HEK293 (cell line): ENCODE data around the gene C2orf49.

Experiments
- CTCF ChIA-PET: fragments of 350-600 bp; formaldehyde crosslinking; extraction: SDS; loops from one replicate; lab custom pipeline; 2021; ENCODE audit warnings: antibody characterized with exemption; lab: Yijun Ruan, JAX
- POLR2A ChIA-PET: fragments of 300-600 bp; formaldehyde crosslinking; extraction: SDS; loops from one replicate; lab custom pipeline; 2020; ENCODE audit warnings: antibody characterized with exemption, inconsistent platforms; lab: Yijun Ruan, JAX
- H3K27ac ChIP-seq: fragments of 200-500 bp; sonication (Bioruptor generic); 2 replicates; pipeline ENCODE4 v1.5.1; 2014; ENCODE audit warnings: low read depth, low read length, control low read depth, inconsistent platforms; ENCODE audit errors: extremely low read depth
- H3K36me3 ChIP-seq, 2 experiments: fragments of 200-500 bp in 1 of 2; sonication (Bioruptor generic) in 1 of 2; 1 replicate in 1 of 2; 2 replicates in 1 of 2; pipeline ENCODE4 v1.5.1; 2014 to 2017; ENCODE audit warnings: inconsistent platforms in 2 of 2, low read length in 2 of 2; ENCODE audit not compliant: control insufficient read depth in 2 of 2, insufficient read depth in 1 of 2
- H3K4me1 ChIP-seq: fragments of 200-500 bp; sonication (Bioruptor generic); 2 replicates; pipeline ENCODE4 v1.5.1; 2014; ENCODE audit warnings: mild to moderate bottlenecking, low read length, inconsistent platforms; ENCODE audit not compliant: control insufficient read depth, insufficient read depth
- H3K4me3 ChIP-seq: 2 replicates; pipeline ENCODE4 v1.5.1; 2011; ENCODE audit warnings: low read depth, mild to moderate bottlenecking, control low read depth, low read length, moderate library complexity
- H3K9me3 ChIP-seq: fragments of 200-500 bp; sonication (Bioruptor generic); 2 replicates; pipeline ENCODE4 v1.5.1; 2014; ENCODE audit warnings: low read depth, low read length, inconsistent platforms; ENCODE audit not compliant: control insufficient read depth, insufficient read depth
- GLI2 ChIP-seq: fragments of 450-650 bp; formaldehyde crosslinking; IDR thresholded peaks from 2 replicates; pipeline ENCODE4; 2017; ENCODE audit warnings: missing biosample characterization, missing genetic modification characterization, low read depth, borderline replicate concordance
- GLIS1 ChIP-seq: fragments of 450-650 bp; formaldehyde crosslinking; IDR thresholded peaks from 2 replicates; pipeline ENCODE4 v1.5.1; 2016; ENCODE audit warnings: missing biosample characterization, missing genetic modification characterization
- KLF1 ChIP-seq: fragments of 450-650 bp; formaldehyde crosslinking; IDR thresholded peaks from 2 replicates; pipeline ENCODE4 v1.5.1; 2016; ENCODE audit warnings: missing biosample characterization, missing genetic modification characterization
- KLF10 ChIP-seq: fragments of 450-650 bp; IDR thresholded peaks from 2 replicates; pipeline ENCODE4 v1.5.1; 2018; ENCODE audit warnings: missing biosample characterization, mild to moderate bottlenecking, missing genetic modification characterization
- KLF8 ChIP-seq: fragments of 450-650 bp; formaldehyde crosslinking; IDR thresholded peaks from 2 replicates; pipeline ENCODE4 v1.5.1; 2016; ENCODE audit warnings: missing biosample characterization, missing genetic modification characterization
- MZF1 ChIP-seq: fragments of 450-650 bp; formaldehyde crosslinking; IDR thresholded peaks from 2 replicates; pipeline ENCODE4 v1.5.1; 2017; ENCODE audit warnings: missing biosample characterization, missing genetic modification characterization, borderline replicate concordance
- PRDM1 ChIP-seq: fragments of 450-650 bp; formaldehyde crosslinking; IDR thresholded peaks from 2 replicates; pipeline ENCODE4; 2016; ENCODE audit warnings: missing biosample characterization, missing genetic modification characterization
- RBAK ChIP-seq: fragments of 450-650 bp; formaldehyde crosslinking; IDR thresholded peaks from 2 replicates; pipeline ENCODE4 v1.5.1; 2016; ENCODE audit warnings: missing biosample characterization, missing genetic modification characterization
- WT1 ChIP-seq: fragments of 450-650 bp; formaldehyde crosslinking; IDR thresholded peaks from 2 replicates; pipeline ENCODE4 v1.5.1; 2016; ENCODE audit warnings: missing biosample characterization, missing genetic modification characterization
- ZBTB17 ChIP-seq: fragments of 450-650 bp; formaldehyde crosslinking; IDR thresholded peaks from 2 replicates; pipeline ENCODE4 v1.5.1; 2016; ENCODE audit warnings: missing biosample characterization, missing genetic modification characterization
- ZNF223 ChIP-seq: fragments of 450-650 bp; formaldehyde crosslinking; IDR thresholded peaks from 2 replicates; pipeline ENCODE4 v1.5.1; 2016; ENCODE audit warnings: missing biosample characterization, missing genetic modification characterization
- ZNF248 ChIP-seq: fragments of 450-650 bp; formaldehyde crosslinking; IDR thresholded peaks from 2 replicates; pipeline ENCODE4 v1.5.1; 2017; ENCODE audit warnings: missing biosample characterization, missing genetic modification characterization
- ZNF354C ChIP-seq: fragments of 450-650 bp; formaldehyde crosslinking; IDR thresholded peaks from 2 replicates; pipeline ENCODE4 v1.5.1; 2016; ENCODE audit warnings: missing biosample characterization, missing genetic modification characterization, low read depth, borderline replicate concordance
- ZNF391 ChIP-seq: fragments of 450-650 bp; formaldehyde crosslinking; IDR thresholded peaks from 2 replicates; pipeline ENCODE4 v1.5.1; 2016; ENCODE audit warnings: low read depth, missing biosample characterization, missing genetic modification characterization, borderline replicate concordance
- ZNF654 ChIP-seq: fragments of 450-650 bp; formaldehyde crosslinking; IDR thresholded peaks from 2 replicates; pipeline ENCODE4 v1.5.1; 2016; ENCODE audit warnings: low read depth, missing biosample characterization, missing genetic modification characterization
- ZNF677 ChIP-seq: fragments of 450-650 bp; IDR thresholded peaks from 2 replicates; pipeline ENCODE4 v1.5.0; 2018; ENCODE audit warnings: missing biosample characterization, mild to moderate bottlenecking, missing genetic modification characterization, moderate library complexity
- ZNF747 ChIP-seq: fragments of 450-650 bp; formaldehyde crosslinking; IDR thresholded peaks from 2 replicates; pipeline ENCODE4 v1.5.1; 2016; ENCODE audit warnings: missing biosample characterization, missing genetic modification characterization
- ZNF843 ChIP-seq: fragments of 450-650 bp; formaldehyde crosslinking; IDR thresholded peaks from 2 replicates; pipeline ENCODE4 v1.5.1; 2016; ENCODE audit warnings: missing biosample characterization, missing genetic modification characterization
- ZSCAN16 ChIP-seq: fragments of 450-650 bp; formaldehyde crosslinking; IDR thresholded peaks from 2 replicates; pipeline ENCODE4 v1.5.1; 2016; ENCODE audit warnings: missing biosample characterization, missing genetic modification characterization
- TF ChIP-seq, protein P1 (sequence below): fragments of 450-650 bp; formaldehyde crosslinking; IDR thresholded peaks from 2 replicates; pipeline ENCODE4 v1.5.1; 2017; ENCODE audit warnings: missing biosample characterization, missing genetic modification characterization
- TF ChIP-seq, protein P2 (sequence below): fragments of 450-650 bp; formaldehyde crosslinking; IDR thresholded peaks from 2 replicates; pipeline ENCODE4 v1.5.1; 2016; ENCODE audit warnings: missing biosample characterization, missing genetic modification characterization, borderline replicate concordance
- TF ChIP-seq, protein P3 (sequence below): fragments of 450-650 bp; formaldehyde crosslinking; IDR thresholded peaks from 2 replicates; pipeline ENCODE4 v1.5.1; 2016; ENCODE audit warnings: missing biosample characterization, missing genetic modification characterization
- TF ChIP-seq, protein P4 (sequence below): fragments of 450-650 bp; IDR thresholded peaks from 2 replicates; pipeline ENCODE4 v1.5.1; 2018; ENCODE audit warnings: missing biosample characterization, missing genetic modification characterization
- TF ChIP-seq, protein P5 (sequence below): fragments of 450-650 bp; formaldehyde crosslinking; IDR thresholded peaks from 2 replicates; pipeline ENCODE4 v1.5.1; 2017; ENCODE audit warnings: missing biosample characterization, missing genetic modification characterization

The C2orf49 gene

GRCh38 chr2:105375001-105375561, 37.7 kb downstream of the C2orf49 start:
- Histone ChIP-seq H3K36me3 (peaks cover 8 to 70% of the 10 kb centered on the region in 2 experiments), H3K27ac (no peak overlapping the region), H3K4me3 (no peak overlapping the region), H3K4me1 (no peaks in the 10 kb centered on the region), H3K9me3 (no peaks in the 10 kb centered on the region)
- CTCF ChIA-PET = interaction anchor here (0.6 to 1.8 kb wide), 3 partner anchors 29 to 146 kb away, joined by 3 to 7 read pairs (median 3); no protein-coding TSS in a partner anchor
- POLR2A ChIA-PET = no interaction called here
- TF ChIP-seq KLF10 (no peak), KLF1 (tag by site-specific recombination) (no peak), WT1 (tag by site-specific recombination) (no peak), ZBTB17 (tag by site-specific recombination) (no peak), ZNF654 (tag by site-specific recombination) (no peak), MZF1 (tag by site-specific recombination) (no peak), ZNF354C (no peak), ZSCAN16 (tag by site-specific recombination) (no peak), GLIS1 (no peak), ZNF223 (tag by site-specific recombination) (no peak), RBAK (no peak), ZNF677 (no peak), ZNF391 (no peak)
- TF ChIP-seq, protein P1, sequence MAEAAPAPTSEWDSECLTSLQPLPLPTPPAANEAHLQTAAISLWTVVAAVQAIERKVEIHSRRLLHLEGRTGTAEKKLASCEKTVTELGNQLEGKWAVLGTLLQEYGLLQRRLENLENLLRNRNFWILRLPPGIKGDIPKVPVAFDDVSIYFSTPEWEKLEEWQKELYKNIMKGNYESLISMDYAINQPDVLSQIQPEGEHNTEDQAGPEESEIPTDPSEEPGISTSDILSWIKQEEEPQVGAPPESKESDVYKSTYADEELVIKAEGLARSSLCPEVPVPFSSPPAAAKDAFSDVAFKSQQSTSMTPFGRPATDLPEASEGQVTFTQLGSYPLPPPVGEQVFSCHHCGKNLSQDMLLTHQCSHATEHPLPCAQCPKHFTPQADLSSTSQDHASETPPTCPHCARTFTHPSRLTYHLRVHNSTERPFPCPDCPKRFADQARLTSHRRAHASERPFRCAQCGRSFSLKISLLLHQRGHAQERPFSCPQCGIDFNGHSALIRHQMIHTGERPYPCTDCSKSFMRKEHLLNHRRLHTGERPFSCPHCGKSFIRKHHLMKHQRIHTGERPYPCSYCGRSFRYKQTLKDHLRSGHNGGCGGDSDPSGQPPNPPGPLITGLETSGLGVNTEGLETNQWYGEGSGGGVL (tag by site-specific recombination) = no peak
- TF ChIP-seq, protein P2, sequence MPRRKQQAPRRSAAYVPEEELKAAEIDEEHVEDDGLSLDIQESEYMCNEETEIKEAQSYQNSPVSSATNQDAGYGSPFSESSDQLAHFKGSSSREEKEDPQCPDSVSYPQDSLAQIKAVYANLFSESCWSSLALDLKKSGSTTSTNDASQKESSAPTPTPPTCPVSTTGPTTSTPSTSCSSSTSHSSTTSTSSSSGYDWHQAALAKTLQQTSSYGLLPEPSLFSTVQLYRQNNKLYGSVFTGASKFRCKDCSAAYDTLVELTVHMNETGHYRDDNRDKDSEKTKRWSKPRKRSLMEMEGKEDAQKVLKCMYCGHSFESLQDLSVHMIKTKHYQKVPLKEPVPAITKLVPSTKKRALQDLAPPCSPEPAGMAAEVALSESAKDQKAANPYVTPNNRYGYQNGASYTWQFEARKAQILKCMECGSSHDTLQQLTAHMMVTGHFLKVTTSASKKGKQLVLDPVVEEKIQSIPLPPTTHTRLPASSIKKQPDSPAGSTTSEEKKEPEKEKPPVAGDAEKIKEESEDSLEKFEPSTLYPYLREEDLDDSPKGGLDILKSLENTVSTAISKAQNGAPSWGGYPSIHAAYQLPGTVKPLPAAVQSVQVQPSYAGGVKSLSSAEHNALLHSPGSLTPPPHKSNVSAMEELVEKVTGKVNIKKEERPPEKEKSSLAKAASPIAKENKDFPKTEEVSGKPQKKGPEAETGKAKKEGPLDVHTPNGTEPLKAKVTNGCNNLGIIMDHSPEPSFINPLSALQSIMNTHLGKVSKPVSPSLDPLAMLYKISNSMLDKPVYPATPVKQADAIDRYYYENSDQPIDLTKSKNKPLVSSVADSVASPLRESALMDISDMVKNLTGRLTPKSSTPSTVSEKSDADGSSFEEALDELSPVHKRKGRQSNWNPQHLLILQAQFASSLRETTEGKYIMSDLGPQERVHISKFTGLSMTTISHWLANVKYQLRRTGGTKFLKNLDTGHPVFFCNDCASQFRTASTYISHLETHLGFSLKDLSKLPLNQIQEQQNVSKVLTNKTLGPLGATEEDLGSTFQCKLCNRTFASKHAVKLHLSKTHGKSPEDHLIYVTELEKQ (tag by site-specific recombination) = no peak
- TF ChIP-seq, protein P3, sequence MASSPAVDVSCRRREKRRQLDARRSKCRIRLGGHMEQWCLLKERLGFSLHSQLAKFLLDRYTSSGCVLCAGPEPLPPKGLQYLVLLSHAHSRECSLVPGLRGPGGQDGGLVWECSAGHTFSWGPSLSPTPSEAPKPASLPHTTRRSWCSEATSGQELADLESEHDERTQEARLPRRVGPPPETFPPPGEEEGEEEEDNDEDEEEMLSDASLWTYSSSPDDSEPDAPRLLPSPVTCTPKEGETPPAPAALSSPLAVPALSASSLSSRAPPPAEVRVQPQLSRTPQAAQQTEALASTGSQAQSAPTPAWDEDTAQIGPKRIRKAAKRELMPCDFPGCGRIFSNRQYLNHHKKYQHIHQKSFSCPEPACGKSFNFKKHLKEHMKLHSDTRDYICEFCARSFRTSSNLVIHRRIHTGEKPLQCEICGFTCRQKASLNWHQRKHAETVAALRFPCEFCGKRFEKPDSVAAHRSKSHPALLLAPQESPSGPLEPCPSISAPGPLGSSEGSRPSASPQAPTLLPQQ (tag by site-specific recombination) = no peak

DNA sequence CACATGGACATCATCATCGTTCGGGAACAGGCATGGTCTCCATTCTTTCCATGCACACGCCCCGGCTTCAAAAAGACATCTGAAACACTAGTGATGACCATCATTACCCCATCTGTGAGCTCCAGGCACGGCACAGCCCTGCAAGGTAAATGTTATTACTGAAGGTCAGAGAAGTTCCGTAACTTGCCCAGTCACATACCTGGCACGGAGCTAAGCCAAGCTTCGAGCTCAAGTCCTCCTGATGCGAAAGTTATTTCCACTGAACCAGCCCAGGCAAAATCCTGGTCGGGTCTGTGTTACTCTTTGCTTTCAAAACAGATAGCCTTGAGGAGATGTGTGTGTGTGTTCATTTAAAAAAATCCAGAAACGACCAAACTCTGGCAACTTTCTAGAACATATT, 38.7 kb downstream of the C2orf49 start:
- Histone ChIP-seq H3K36me3 (peaks cover 8 to 65% of the 10 kb centered on the region in 2 experiments), H3K4me3 (no peak overlapping the region), H3K9me3 (no peaks in the 10 kb centered on the region), H3K27ac (no peak overlapping the region), H3K4me1 (no peaks in the 10 kb centered on the region)
- ChIA-PET POLR2A (no interaction called here), CTCF (interaction anchor here (1.0 to 1.1 kb wide), 2 partner anchors 14 to 28 kb away, joined by 3 to 4 read pairs; no protein-coding TSS in a partner anchor)
- TF ChIP-seq ZNF248 (tag by site-specific recombination) (no peak), KLF8 (tag by site-specific recombination) (no peak), ZNF354C (no peak), PRDM1 (tag by site-specific recombination) (no peak), ZNF747 (tag by site-specific recombination) (no peak), ZNF843 (tag by site-specific recombination) (no peak), GLI2 (tag by site-specific recombination) (no peak)
- TF ChIP-seq, protein P1 (tag by site-specific recombination) = no peak
- TF ChIP-seq, protein P4, sequence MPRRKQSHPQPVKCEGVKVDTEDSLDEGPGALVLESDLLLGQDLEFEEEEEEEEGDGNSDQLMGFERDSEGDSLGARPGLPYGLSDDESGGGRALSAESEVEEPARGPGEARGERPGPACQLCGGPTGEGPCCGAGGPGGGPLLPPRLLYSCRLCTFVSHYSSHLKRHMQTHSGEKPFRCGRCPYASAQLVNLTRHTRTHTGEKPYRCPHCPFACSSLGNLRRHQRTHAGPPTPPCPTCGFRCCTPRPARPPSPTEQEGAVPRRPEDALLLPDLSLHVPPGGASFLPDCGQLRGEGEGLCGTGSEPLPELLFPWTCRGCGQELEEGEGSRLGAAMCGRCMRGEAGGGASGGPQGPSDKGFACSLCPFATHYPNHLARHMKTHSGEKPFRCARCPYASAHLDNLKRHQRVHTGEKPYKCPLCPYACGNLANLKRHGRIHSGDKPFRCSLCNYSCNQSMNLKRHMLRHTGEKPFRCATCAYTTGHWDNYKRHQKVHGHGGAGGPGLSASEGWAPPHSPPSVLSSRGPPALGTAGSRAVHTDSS = no peak
- TF ChIP-seq, protein P5, sequence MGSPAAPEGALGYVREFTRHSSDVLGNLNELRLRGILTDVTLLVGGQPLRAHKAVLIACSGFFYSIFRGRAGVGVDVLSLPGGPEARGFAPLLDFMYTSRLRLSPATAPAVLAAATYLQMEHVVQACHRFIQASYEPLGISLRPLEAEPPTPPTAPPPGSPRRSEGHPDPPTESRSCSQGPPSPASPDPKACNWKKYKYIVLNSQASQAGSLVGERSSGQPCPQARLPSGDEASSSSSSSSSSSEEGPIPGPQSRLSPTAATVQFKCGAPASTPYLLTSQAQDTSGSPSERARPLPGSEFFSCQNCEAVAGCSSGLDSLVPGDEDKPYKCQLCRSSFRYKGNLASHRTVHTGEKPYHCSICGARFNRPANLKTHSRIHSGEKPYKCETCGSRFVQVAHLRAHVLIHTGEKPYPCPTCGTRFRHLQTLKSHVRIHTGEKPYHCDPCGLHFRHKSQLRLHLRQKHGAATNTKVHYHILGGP (tag by site-specific recombination) = no peak
